Right lobe of liver (tissue), 6 donors: ENCODE measurements around the gene HTR3B. TPM values are rescaled to one million over a fixed set of nuclear protein-coding genes. Genes with fewer than 3 reads are reported as not detected.
"Not testable (repeated sequence)": the region's sequence is repeated elsewhere in the genome, so short reads cannot be mapped to it uniquely, and the experiment has no call there.

Source experiments
- ATAC-seq, 4 donors: fragments of 200-7000 bp; cut with Tn5 transposase; one replicate each; pipeline ENCODE4 v1.9.1; 2020; ENCODE audit warnings: mild to moderate bottlenecking in 4 of 4, moderate library complexity in 4 of 4
- DNase-seq, 3 donors: peaks; one replicate each; pipeline ENCODE4 v3.0.0-alpha.2; 2020
- H3K27ac ChIP-seq, 3 donors: fragments of 200-600 bp; one replicate each; pipeline ENCODE4 v1.8.0; 2022
- H3K27me3 ChIP-seq, 2 donors: fragments of 200-600 bp; one replicate each; pipeline ENCODE4 v1.8.0; 2022
- H3K36me3 ChIP-seq, 4 donors: fragments of 200-600 bp; sonication (generic) in 1 of 4; one replicate each; pipeline versions ENCODE4 v1.5.1 to v1.8.0; 2017 to 2022; ENCODE audit warnings: control low read depth in 1 of 4
- H3K4me1 ChIP-seq, 4 donors: fragments of 200-600 bp; sonication (generic) in 1 of 4; one replicate each; pipeline versions ENCODE4 v1.5.1 to v1.8.0; 2017 to 2022; ENCODE audit warnings: control low read depth in 1 of 4
- H3K4me3 ChIP-seq, 3 donors: fragments of 200-600 bp; one replicate each; pipeline ENCODE4 v1.8.0; 2022
- H3K9me3 ChIP-seq, 4 donors: fragments of 200-600 bp; sonication (generic) in 1 of 4; one replicate each; pipeline versions ENCODE4 v1.5.1 to v1.8.0; 2017 to 2022; ENCODE audit warnings: control low read depth in 1 of 4
- CTCF ChIP-seq, 4 donors: fragments of 200-600 bp in 3 of 4; fragments of 450-650 bp in 1 of 4; IDR thresholded peaks; one replicate each; pipeline versions ENCODE4 v1.5.1 to v1.8.0; 2016 to 2022; ENCODE audit warnings: antibody characterized with exemption in 4 of 4, mild to moderate bottlenecking in 2 of 4
- POLR2A ChIP-seq: fragments of 450-650 bp; IDR thresholded peaks from one replicate; pipeline ENCODE4 v1.6.1; 2017; ENCODE audit warnings: antibody characterized with exemption, mild to moderate bottlenecking
- WGBS: methylation state at CpG from one replicate; pipeline ENCODE4 v1.1.6; 2018; ENCODE audit warnings: low coverage, low lambda C conversion rate; ENCODE audit not compliant: insufficient coverage; ENCODE audit errors: missing lambda C conversion rate; 5-methylcytosine and 5-hydroxymethylcytosine counted together
- intact Hi-C, 2 donors: fragments of 100-400 bp; cut with DNase I; formaldehyde crosslinking; loops; one replicate each; pipeline versions ENCODE4 v1.11.2 to v1.14.1; 2022
- total RNA-seq, 6 experiments: library from RNA; depleted of rRNA in 2 of 6; stranded (reverse); fragments of >200 nt in 2 of 6; fragmentation: NEBNext Ultra II Directional in 3 of 6; extraction: Animal tissue kit (Norgen Biotek cat#: 25700) in 3 of 6; gene quantifications; one replicate each; pipeline versions ENCODE4 v1.1.0 to v1.2.4, GENCODE V29; 2016 to 2023
- donor health status: DM: no; HTN: yes; CAD: no.
- donor health status: DM: no; HTN: no; CAD: no.
- donor health status: DM: no; HTN: no; CAD: no.
- donor health status: DM: no; HTN: yes; CAD: no.
- donor health status: DM: no; HTN: yes; CAD: no.

The HTR3B gene
- total RNA-seq, 6 experiments from 2014 or later, result not detected

GRCh38 chr11:113906038-113906437 is 1.4 kb downstream of the HTR3B start:
- intact Hi-C loops, result no loop called here
- TF ChIP-seq CTCF (IDR thresholded peaks at IDR 0.05), result no peak
- no peak for TF ChIP-seq POLR2A
- WGBS, result 78% methylated on average over 4 of the region's 4 CpGs
- Histone ChIP-seq H3K9me3 (no peaks in the 10 kb centered on the region), H3K36me3 (no peaks in the 10 kb centered on the region), H3K4me1 (peaks cover 0 to 10% (median 0%) of the 10 kb centered on the region in 4 donors), H3K27ac (no peak overlapping the region), H3K4me3 (no peak overlapping the region), H3K27me3 (no peaks in the 10 kb centered on the region)
- peak in 1 of 4 donors; percentile 21 for ATAC-seq
- DNase-seq, result no peak

- Histone ChIP-seq H3K4me3 (no peak overlapping the region), H3K27me3 (no peaks in the 10 kb centered on the region), H3K4me1 (peaks cover 0 to 10% (median 0%) of the 10 kb centered on the region in 4 donors), H3K36me3 (no peaks in the 10 kb centered on the region), H3K27ac (no peak overlapping the region), H3K9me3 (no peaks in the 10 kb centered on the region)
- DNase-seq (peak in 1 of 3 donors; percentile 47), ATAC-seq (peak; percentile 86 to 99 (median 96))
- no peak for TF ChIP-seq POLR2A
- TF ChIP-seq CTCF (IDR thresholded peaks at IDR 0.05), result no peak
- WGBS, result 24% methylated on average over 2 of the region's 2 CpGs
- intact Hi-C loops, result no loop called here
Measured at GRCh38 chr11:113906516-113906915, 1.9 kb downstream of the HTR3B start.

GRCh38 chr11:113907152-113907551 is 2.6 kb downstream of the HTR3B start:
- no peak for TF ChIP-seq POLR2A
- no peak for TF ChIP-seq CTCF (IDR thresholded peaks at IDR 0.05)
- Histone ChIP-seq H3K4me3 (no peak overlapping the region), H3K27me3 (no peaks in the 10 kb centered on the region), H3K4me1 (peaks cover 0 to 10% (median 0%) of the 10 kb centered on the region in 4 donors), H3K27ac (no peak overlapping the region), H3K36me3 (no peaks in the 10 kb centered on the region), H3K9me3 (no peaks in the 10 kb centered on the region)
- intact Hi-C loops, result no loop called here
- DNase-seq (no peak), ATAC-seq (no peak)
- 27% methylated on average over 1 of the region's 1 CpG for whole genome bisulfite sequencing

GRCh38 chr11:113907681-113908080 is 3.1 kb downstream of the HTR3B start:
- Histone ChIP-seq H3K27ac (no peak overlapping the region), H3K36me3 (no peaks in the 10 kb centered on the region), H3K27me3 (no peaks in the 10 kb centered on the region), H3K4me1 (peaks cover 0 to 10% (median 0%) of the 10 kb centered on the region in 4 donors), H3K4me3 (no peak overlapping the region), H3K9me3 (no peaks in the 10 kb centered on the region)
- intact Hi-C loops, result no loop called here
- no peak for DNase-seq
- 77% methylated on average over 6 of the region's 8 CpGs for WGBS
- ATAC-seq, result no peak
- TF ChIP-seq POLR2A (no peak), CTCF (IDR thresholded peaks at IDR 0.05) (no peak)

GRCh38 chr11:113908098-113908497 is 3.5 kb downstream of the HTR3B start:
- H3K27me3 ChIP-seq, result no peaks in the 10 kb centered on the region
- H3K4me1 ChIP-seq, result peaks cover 0 to 10% (median 0%) of the 10 kb centered on the region in 4 donors
- H3K9me3 ChIP-seq, result no peaks in the 10 kb centered on the region
- intact Hi-C loops, result no loop called here
- TF ChIP-seq POLR2A, result no peak
- no peak overlapping the region for H3K27ac ChIP-seq
- H3K36me3 ChIP-seq, result no peaks in the 10 kb centered on the region
- no peak overlapping the region for H3K4me3 ChIP-seq
- ATAC-seq, result no peak
- WGBS, result 50% methylated on average over 2 of the region's 9 CpGs
- no peak for DNase-seq

GRCh38 chr11:113911491-113911890 is 6.9 kb downstream of the HTR3B start:
- H3K4me1 ChIP-seq, DNase-seq, intact Hi-C loops, ATAC-seq, H3K27me3 ChIP-seq, H3K36me3 ChIP-seq, H3K9me3 ChIP-seq, H3K27ac ChIP-seq, H3K4me3 ChIP-seq: not testable (repeated sequence)
- WGBS, result 86% methylated on average over 7 of the region's 9 CpGs
